Upper lobe of right lung (tissue), 1 donor: ENCODE results near the gene TVP23A. TPM values are rescaled to one million over a fixed set of nuclear protein-coding genes. Genes with fewer than 3 reads are reported as not detected.

ENCODE experiments used
- ATAC-seq: fragments of 200-7000 bp; cut with Tn5 transposase; one replicate; pipeline ENCODE4 v1.9.1; 2020; ENCODE audit warnings: mild to moderate bottlenecking, moderate library complexity
- DNase-seq: peaks from one replicate; pipeline ENCODE4 v3.0.0-alpha.2; 2020
- H3K27ac ChIP-seq: fragments of 200-600 bp; one replicate; pipeline ENCODE4 v1.8.0; 2022
- H3K27me3 ChIP-seq: fragments of 200-600 bp; one replicate; pipeline ENCODE4 v1.8.0; 2022; ENCODE audit warnings: mild to moderate bottlenecking
- H3K36me3 ChIP-seq: fragments of 200-600 bp; one replicate; pipeline ENCODE4 v1.8.0; 2022
- H3K4me1 ChIP-seq: fragments of 200-600 bp; one replicate; pipeline ENCODE4 v1.8.0; 2022
- H3K4me3 ChIP-seq: fragments of 200-600 bp; one replicate; pipeline ENCODE4 v1.8.0; 2022; ENCODE audit warnings: mild to moderate bottlenecking
- H3K9me3 ChIP-seq: fragments of 200-600 bp; one replicate; pipeline ENCODE4 v1.8.0; 2022
- intact Hi-C: fragments of 100-400 bp; cut with DNase I; formaldehyde crosslinking; loops from one replicate; pipeline ENCODE4 v1.11.0; 2022
- total RNA-seq: library from RNA; stranded (reverse); fragmentation: NEBNext Ultra II Directional; extraction: Animal tissue kit (Norgen Biotek cat#: 25700); gene quantifications from one replicate; pipeline ENCODE4 v1.2.1, GENCODE V29; 2021
- TF ChIP-seq, protein P1 (sequence below): fragments of 200-600 bp; IDR thresholded peaks from one replicate; pipeline ENCODE4 v1.8.0; 2022; ENCODE audit warnings: antibody characterized with exemption
- donor health status: DM: no; HTN: yes; CAD: no; lungs with severe emphysema.

TVP23A gene
- total RNA-seq, 1 donor from 2014 or later, result 0.69 TPM

DNA sequence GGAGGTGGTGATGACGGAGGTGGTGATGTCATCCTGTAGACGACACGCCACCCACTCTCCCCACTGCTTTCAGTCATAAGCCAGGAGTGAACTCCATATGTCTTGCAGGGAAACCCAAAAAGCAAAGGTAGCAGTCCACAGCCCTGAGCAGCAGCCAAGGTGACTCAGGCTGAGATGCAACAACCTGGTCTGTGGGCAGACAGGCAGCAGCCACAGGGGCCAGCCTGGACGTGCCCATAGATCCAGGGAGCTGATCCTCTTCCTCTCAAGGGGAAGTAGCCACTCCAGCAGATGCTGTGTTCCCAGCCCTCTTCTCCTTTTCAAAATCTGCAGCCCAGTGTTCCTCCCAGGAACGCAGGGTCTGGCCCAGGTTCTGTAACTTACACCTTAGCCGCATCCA, 41.1 kb upstream of the TVP23A start:
- TF ChIP-seq, protein P1, sequence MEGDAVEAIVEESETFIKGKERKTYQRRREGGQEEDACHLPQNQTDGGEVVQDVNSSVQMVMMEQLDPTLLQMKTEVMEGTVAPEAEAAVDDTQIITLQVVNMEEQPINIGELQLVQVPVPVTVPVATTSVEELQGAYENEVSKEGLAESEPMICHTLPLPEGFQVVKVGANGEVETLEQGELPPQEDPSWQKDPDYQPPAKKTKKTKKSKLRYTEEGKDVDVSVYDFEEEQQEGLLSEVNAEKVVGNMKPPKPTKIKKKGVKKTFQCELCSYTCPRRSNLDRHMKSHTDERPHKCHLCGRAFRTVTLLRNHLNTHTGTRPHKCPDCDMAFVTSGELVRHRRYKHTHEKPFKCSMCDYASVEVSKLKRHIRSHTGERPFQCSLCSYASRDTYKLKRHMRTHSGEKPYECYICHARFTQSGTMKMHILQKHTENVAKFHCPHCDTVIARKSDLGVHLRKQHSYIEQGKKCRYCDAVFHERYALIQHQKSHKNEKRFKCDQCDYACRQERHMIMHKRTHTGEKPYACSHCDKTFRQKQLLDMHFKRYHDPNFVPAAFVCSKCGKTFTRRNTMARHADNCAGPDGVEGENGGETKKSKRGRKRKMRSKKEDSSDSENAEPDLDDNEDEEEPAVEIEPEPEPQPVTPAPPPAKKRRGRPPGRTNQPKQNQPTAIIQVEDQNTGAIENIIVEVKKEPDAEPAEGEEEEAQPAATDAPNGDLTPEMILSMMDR, result no peak
- H3K27me3 ChIP-seq, result no peaks in the 10 kb centered on the region
- no peaks in the 10 kb centered on the region for H3K36me3 ChIP-seq
- no peaks in the 10 kb centered on the region for H3K9me3 ChIP-seq
- H3K4me1 ChIP-seq, result peaks cover 6% of the 10 kb centered on the region
- H3K27ac ChIP-seq, result no peak overlapping the region
- ATAC-seq (peak; percentile 38), DNase-seq (no peak)
- intact Hi-C loops, result no loop called here
- no peak overlapping the region for H3K4me3 ChIP-seq

DNA sequence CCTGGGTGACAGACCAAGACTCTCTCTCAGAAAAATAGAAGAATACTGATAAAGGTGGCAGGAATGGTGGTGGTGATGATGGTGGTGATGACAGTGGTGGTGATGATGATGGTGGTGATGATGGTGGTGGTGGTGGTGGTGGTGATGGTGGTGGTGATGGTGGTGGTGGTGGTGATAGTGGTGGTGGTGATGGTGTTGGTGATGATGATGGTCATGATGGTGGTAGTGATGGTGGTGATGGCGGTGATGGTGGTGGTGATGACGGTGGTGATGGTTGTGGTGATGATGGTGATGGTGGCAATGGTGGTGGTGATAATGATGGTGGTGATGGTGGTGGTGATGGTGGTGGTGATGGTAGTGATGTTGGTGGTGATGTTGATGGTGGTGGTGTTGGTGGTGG, 40.4 kb upstream of the TVP23A start:
- TF ChIP-seq, protein P1, result no peak
- no peak for DNase-seq
- no peak overlapping the region for H3K4me3 ChIP-seq
- intact Hi-C loops, result no loop called here
- H3K9me3 ChIP-seq, result no peaks in the 10 kb centered on the region
- no peaks in the 10 kb centered on the region for H3K36me3 ChIP-seq
- no peak overlapping the region for H3K27ac ChIP-seq
- peaks cover 6% of the 10 kb centered on the region for H3K4me1 ChIP-seq
- no peaks in the 10 kb centered on the region for H3K27me3 ChIP-seq
- no peak for ATAC-seq

DNA sequence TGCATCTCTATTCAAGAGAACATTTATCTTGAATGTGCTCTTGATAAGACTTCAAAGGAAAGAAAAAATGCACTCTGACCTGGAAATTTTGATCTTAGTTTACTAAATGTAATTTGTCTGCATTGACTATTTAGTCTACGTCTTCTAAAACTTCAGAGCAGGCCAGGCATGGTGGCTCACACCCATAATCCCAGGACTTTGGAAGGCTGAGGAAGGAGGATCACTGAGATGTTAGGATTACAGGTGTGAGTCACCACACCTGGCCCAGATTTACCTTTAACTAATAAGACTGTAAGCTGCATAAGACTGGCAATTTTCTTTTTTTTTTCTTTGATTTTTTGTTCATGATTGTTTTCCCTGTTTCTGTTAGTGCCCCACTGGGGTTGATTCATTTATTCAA, 39.6 kb upstream of the TVP23A start:
- TF ChIP-seq, protein P1, result no peak
- no peak overlapping the region for H3K27ac ChIP-seq
- peaks cover 6% of the 10 kb centered on the region for H3K4me1 ChIP-seq
- H3K27me3 ChIP-seq, result no peaks in the 10 kb centered on the region
- H3K36me3 ChIP-seq, result no peaks in the 10 kb centered on the region
- intact Hi-C loops, result no loop called here
- no peaks in the 10 kb centered on the region for H3K9me3 ChIP-seq
- no peak for ATAC-seq
- no peak overlapping the region for H3K4me3 ChIP-seq
- no peak for DNase-seq

DNA sequence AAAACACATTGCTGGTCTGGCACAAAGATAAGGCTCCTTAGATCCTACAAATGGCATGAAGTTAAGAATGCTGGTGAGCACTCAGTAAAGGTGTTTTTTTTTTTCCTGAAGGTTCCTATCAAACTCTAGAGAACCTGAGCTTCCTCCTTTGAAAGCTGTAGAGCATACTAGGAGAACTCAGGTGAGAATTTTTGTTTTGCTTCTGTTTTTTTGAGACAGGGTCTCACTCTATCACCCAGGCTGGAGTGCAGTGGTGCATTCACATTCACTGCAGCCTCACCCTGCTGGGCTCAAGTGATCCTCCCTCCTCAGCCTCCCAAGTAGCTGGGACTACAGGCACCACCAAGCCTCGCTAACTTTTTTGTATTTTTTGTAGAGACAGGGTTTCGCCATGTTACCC, 37.4 kb upstream of the TVP23A start:
- no peak for ATAC-seq
- no peaks in the 10 kb centered on the region for H3K27me3 ChIP-seq
- no peak for DNase-seq
- H3K9me3 ChIP-seq, result no peaks in the 10 kb centered on the region
- no peaks in the 10 kb centered on the region for H3K4me1 ChIP-seq
- no peak overlapping the region for H3K27ac ChIP-seq
- TF ChIP-seq, protein P1, result no peak
- no peaks in the 10 kb centered on the region for H3K36me3 ChIP-seq
- H3K4me3 ChIP-seq, result no peak overlapping the region
- intact Hi-C loops, result no loop called here

DNA sequence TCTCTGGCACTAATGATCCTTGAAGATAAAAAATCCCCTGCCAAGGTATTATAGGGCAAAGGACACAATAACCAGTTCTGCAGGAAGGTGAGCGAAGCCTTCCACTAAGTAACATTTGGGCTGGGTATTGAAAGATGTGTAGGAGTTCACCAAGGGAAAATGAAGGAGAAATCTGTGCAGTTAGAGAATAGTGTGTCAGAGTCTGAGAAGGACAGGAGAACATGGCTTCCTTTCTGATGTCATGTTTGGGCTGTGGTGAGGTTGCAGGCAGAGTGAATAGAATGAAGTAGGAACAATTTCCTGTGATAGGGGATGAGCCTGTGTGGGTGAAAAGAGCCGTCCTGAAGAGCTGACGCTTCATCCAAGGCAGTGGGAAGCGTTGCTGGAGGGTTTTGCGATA, 34.4 kb upstream of the TVP23A start:
- intact Hi-C loops, result no loop called here
- no peaks in the 10 kb centered on the region for H3K4me1 ChIP-seq
- H3K9me3 ChIP-seq, result no peaks in the 10 kb centered on the region
- TF ChIP-seq, protein P1, result no peak
- H3K27ac ChIP-seq, result no peak overlapping the region
- no peak overlapping the region for H3K4me3 ChIP-seq
- no peaks in the 10 kb centered on the region for H3K27me3 ChIP-seq
- H3K36me3 ChIP-seq, result no peaks in the 10 kb centered on the region
- ATAC-seq (no peak), DNase-seq (no peak)

DNA sequence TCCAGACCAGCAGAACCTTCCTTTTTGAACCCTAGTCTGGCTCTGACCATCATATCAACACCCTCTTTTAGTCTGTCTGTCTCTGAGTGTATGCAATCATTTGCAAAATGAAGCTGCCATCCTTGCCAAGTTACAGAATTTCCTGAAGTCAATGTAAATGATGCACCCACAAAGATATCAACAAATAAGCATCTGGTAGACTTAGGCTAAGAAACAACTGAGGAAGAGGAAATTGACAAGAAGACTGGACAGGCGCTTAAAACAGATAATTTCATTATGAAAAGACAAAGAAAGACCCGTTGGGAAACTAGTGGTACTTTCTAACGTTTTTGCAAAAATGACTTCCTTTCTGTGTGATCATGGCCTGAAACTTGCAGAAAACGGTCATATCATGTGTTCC, 33.7 kb upstream of the TVP23A start:
- Histone ChIP-seq H3K9me3 (no peaks in the 10 kb centered on the region), H3K4me3 (no peak overlapping the region), H3K27me3 (no peaks in the 10 kb centered on the region), H3K27ac (no peak overlapping the region), H3K36me3 (no peaks in the 10 kb centered on the region), H3K4me1 (peaks cover 4% of the 10 kb centered on the region)
- ATAC-seq (no peak), DNase-seq (no peak)
- intact Hi-C loops, result no loop called here
- TF ChIP-seq, protein P1, result no peak
